ENCODE measurements around the gene TAT.

DNA sequence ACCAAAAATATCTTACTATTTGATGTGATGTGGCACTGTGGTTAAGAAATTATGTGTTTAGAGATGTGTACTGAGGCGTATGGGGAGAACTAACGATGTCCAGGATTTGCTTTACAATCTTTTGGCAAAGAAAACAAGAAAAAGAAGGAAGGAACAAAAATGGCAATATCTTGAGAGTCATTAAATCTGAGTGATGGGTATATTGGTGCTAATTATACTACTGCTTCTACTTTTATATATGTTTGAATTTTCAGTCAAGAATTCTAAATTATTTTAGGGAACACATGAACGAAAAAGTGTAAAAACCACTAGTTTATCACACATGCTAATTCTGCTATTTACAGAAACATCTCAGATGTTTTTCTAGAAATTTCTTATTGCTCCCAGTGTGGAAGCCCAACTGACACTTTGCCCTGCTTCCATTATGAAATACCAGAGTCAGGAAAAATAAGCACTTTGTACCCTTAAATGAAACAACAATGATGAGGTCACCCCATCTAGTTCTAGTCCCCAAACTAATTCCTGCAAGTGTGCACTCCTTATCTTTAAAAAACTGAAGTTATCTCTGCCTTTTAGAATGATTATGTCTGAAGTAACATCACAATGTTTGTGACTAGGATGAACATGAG, 18.8 kb downstream of the TAT start:
- TF ChIP-seq, protein P1, sequence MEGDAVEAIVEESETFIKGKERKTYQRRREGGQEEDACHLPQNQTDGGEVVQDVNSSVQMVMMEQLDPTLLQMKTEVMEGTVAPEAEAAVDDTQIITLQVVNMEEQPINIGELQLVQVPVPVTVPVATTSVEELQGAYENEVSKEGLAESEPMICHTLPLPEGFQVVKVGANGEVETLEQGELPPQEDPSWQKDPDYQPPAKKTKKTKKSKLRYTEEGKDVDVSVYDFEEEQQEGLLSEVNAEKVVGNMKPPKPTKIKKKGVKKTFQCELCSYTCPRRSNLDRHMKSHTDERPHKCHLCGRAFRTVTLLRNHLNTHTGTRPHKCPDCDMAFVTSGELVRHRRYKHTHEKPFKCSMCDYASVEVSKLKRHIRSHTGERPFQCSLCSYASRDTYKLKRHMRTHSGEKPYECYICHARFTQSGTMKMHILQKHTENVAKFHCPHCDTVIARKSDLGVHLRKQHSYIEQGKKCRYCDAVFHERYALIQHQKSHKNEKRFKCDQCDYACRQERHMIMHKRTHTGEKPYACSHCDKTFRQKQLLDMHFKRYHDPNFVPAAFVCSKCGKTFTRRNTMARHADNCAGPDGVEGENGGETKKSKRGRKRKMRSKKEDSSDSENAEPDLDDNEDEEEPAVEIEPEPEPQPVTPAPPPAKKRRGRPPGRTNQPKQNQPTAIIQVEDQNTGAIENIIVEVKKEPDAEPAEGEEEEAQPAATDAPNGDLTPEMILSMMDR (IDR thresholded peaks at IDR 0.05), result no peak
- no peak for TF ChIP-seq POLR2A (IDR thresholded peaks at IDR 0.05)

All from right lobe of liver (tissue), 4 donors.